CD4-positive, alpha-beta T cell treated with Interleukin-2 at 100 ng/mL for 4 hours (primary cell): ENCODE results near the gene FHL1.
"Not testable (repeated sequence)": the region's sequence is repeated elsewhere in the genome, so short reads cannot be mapped to it uniquely, and the experiment has no call there.

Source experiments
- DNase-seq: peaks from one replicate; pipeline ENCODE4 v3.0.0-alpha.2; 2020; ENCODE audit warnings: low spot score

FHL1 gene

DNA sequence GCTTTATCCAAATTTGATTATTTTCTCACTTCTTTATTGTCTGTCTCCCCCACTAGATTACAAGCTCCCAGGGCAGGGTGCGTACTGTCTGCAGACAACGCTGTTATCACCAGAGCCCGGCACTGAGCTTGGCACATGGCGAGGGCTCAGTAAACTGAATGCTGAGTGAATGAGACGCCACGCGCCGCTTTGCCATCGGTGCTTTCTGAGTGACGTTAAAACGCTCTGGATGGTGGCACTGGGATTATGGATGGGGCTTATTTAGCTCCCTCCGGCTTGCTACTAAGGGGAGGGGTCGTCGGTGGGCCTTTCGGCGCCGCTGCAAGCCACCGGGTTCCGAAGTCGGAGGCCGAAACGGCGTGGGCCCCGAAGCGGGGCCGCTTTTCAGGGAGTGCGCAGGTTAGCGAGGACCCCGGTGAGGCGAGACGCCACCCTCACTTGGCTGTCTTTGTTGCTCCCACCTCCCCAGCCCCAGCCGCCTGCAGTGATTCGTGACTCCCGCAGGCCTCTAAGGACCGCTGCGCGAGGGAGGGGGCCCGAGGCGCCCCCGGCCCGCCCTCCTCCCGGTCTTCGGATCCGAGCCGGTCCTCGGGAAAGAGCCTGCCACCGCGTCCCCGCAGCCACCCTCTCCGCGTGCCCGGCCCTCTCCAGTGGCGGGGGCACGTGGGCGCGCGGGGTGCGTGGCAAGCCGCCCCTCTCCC is 569 bp upstream of the FHL1 start:
- DNase-seq, result peak; percentile 22

DNA sequence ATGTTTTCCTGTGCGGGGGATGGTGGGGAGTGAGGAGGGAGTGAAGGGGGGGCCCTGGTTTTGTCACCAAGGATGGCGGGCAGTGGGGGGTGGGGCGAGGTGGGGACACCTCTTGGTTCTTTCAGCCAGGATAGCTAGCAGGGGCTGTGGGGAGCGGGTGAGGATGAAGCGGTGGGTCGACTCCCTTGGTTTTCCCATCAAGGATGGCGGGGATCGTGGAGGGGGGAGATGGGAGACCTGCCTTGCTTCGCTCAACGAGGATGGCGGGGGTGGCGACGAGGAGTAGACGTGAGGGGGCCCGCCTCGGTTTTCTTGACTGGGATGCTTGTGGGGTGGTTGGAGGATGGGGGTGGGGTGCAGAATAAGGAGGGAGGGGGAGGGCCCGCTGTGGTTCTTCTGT is 643 bp downstream of the FHL1 start:
- DNase-seq, result no peak

- DNase-seq, result no peak
Measured at GRCh38 chrX:136148391-136148790, 1.1 kb downstream of the FHL1 start.

- DNase-seq, result no peak
Measured at GRCh38 chrX:136154998-136155397, 7.7 kb downstream of the FHL1 start.

GRCh38 chrX:136156560-136157117 is 9.3 kb downstream of the FHL1 start:
- no peak for DNase-seq

DNA sequence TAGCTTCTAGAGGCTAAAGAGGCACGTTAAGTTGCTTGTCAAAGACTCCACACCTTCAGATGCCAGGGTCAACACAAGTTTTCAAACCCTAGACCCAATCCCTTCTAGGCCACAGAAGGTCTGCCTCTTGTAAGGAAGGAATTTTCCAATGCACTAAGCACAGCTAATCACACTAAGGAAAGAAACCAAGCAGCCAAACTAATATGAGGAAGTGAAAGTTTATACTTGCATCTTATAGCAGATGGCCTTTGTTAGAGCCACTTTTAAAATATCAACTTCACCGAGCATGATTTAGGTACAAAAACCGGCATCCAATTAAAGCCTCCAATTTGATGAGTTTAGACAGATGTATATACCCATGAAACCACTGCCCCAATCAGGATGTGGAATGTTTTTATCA is 9.9 kb downstream of the FHL1 start:
- no peak for DNase-seq

GRCh38 chrX:136158685-136159084 is 11.4 kb downstream of the FHL1 start:
- DNase-seq, result no peak

- no peak for DNase-seq
Measured at GRCh38 chrX:136159611-136160025, 12.3 kb downstream of the FHL1 start.

DNA sequence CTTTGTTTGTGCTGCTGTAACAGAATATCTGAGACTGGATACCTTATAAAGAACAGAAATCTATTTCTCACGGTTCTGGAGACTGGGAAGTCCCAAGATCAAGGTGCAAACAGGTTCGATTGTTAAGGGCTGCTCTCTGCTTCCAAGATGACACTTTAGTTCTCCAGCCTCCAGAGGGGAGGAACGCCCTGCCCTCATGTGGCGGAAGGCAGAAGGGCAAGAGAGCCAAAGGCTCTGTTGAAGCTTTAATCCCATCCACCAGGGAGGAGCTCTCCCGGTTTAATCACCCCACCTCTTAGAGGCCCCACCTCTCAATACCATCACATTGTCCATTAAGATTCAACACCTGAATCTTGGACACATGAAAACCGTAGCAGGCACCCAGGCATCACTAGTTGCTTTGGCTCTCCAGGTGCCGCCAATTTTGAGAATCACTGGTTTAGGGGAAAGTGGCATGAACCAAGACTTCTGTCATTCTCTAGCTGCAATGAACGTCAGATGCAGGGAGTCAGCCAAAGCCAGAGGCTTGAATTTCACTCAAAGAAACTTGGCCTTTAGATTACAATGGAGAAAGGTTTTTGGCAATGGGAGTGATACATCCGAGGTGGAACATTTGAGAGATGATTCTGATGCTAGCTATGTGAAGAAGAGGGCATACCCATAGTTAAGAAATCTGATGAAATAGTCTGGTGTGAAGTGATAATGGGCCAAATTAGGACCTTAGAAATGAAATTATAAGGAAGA is 15.7 kb downstream of the FHL1 start:
- DNase-seq, result peak; percentile 34

DNA sequence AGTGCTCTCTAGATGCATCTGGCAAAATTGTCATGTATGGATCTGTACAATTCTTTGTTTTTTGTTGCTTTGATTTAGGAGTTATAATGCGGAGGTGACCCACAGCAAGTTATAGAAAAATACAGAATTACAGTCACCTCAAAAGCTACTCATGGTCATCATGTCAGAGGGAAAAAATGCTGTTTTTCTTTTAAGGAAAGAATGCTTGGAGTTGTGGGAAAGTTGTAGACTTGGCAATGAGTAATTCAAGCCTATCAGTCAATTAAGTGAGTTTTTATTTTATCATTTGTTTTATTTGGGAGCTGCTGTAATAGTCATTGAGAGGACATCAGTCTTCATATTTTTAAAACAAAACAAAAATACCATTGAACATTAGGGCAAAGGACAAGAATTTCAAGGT is 16.4 kb downstream of the FHL1 start:
- no peak for DNase-seq

- no peak for DNase-seq
Measured at GRCh38 chrX:136165406-136165805, 18.1 kb downstream of the FHL1 start.

DNA sequence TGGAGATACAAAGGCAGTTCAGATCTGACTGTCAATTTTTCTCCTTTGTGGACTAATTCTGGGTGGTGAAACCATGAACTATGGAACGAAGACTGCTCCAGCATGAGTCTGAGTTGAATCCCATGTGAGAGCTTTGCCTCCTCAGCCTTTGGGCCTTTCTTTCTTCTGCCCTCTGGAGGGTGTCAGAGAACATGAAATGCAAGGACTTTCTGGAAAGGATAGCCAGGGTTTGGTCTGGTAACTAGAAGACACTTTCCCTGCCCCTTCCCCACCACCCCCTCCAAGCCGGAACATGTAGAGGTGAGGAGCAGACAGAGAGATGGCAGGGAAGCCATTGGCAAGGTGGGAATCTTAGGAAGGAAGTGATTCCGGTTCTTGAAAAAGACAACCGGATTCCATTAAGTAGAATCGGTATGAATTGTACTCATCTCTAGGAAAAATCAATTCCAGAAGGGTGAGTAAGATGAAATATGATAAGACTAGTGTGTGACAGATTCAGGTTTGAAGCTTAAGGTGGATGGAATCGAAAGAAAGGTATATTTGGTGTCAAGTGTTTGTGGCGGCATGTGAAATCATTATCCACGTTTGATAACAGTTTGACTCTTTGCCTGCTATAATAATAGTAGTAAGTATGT is 19.0 kb downstream of the FHL1 start:
- DNase-seq, result no peak

- not testable (repeated sequence) for DNase-seq
Measured at GRCh38 chrX:136167989-136168388, 20.7 kb downstream of the FHL1 start.

DNA sequence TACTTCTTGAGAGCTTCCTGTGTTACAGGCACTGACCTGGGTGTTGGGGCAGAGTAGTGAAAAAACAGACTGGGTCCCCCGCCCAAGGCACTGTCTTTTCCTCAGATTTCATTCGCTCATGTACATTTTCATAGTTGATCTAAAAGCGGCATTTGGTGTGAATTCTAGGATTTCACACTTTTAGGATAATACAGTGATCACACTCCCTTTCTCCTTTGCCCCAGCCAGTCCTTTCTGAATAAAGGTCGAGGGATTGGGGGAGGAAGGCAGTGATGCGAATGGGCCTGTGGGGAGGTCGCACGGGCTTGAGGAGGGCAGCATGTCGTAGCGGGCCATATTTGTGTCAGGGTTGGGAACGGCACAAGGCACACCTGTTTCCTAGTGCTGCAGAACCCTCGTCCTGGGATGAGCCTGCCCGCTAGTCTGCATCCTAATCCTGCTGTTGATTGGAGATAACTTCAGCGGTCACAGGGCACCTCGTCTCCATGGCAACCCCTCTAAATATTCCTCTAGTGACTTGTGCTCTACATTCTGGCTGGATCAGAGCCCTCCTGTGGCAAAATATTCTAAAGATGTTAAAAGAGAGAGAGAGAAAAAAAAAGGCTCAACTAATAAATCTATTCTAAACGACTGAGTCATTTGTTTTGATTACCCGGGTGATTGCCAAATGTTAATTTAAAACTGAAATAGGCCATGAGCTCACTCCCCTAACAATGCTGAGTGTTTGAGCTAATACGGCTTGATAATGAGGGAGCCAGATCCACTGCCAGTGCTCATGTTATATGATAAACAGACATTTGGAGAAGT is 21.8 kb downstream of the FHL1 start:
- no peak for DNase-seq

- no peak for DNase-seq
Measured at GRCh38 chrX:136170139-136170800, 22.9 kb downstream of the FHL1 start.

DNA sequence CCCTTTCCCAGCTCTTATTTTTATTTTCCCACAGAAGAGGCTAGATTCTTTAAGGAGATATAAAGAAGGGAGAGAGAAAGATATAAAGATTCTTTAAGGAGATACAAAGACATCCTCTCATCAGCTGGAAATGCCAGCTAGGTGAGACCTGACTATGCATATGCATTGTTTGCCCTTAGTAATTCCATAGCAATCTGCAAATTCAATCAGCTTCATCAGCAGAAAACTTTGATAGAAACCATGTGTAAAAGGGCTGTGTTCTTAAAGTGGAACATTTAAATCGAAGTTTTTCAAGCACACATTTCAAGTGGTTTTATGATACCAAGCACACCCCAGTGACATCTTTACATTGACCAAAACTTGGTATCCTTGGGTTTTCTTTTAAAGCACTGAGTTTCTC is 24.1 kb downstream of the FHL1 start:
- no peak for DNase-seq

- no peak for DNase-seq
Measured at GRCh38 chrX:136176399-136176825, 29.1 kb downstream of the FHL1 start.

GRCh38 chrX:136179133-136179532 is 31.8 kb downstream of the FHL1 start:
- no peak for DNase-seq

- DNase-seq, result no peak
Measured at GRCh38 chrX:136182414-136182813, 35.1 kb downstream of the FHL1 start.

GRCh38 chrX:136183172-136183571 is 35.8 kb downstream of the FHL1 start:
- no peak for DNase-seq

- DNase-seq, result no peak
Measured at GRCh38 chrX:136183917-136184316, 36.6 kb downstream of the FHL1 start.
